Measurements from ENCODE around the gene CACNA1H. TPM values are rescaled to one million over a fixed set of nuclear protein-coding genes. Genes with fewer than 3 reads are reported as not detected.
A peak's percentile ranks its signal among the peaks of the same experiment; 100 is the strongest.

The CACNA1H gene
- total and polyA plus RNA-seq, 7 donors, result 0.46 to 181 (median 37.0) TPM

- H3K36me3 ChIP-seq, result peaks cover 0 to 3% (median 0%) of the 10 kb centered on the region in 4 donors
Observed at GRCh38 chr16:1174477-1175357, 21.8 kb downstream of the CACNA1H start.

GRCh38 chr16:1175566-1176279 is 22.8 kb downstream of the CACNA1H start:
- 76 to 84% methylated on average over 29 of the region's 29 CpGs for WGBS, 2 donors
- DNase-seq, result no peak

More at GRCh38 chr16:1174477-1175357, 21.8 kb downstream of the CACNA1H start:
- WGBS, 2 donors, result 56 to 72% methylated on average over 38 of the region's 38 CpGs
- no peak for DNase-seq
- Histone ChIP-seq H3K9me3 (no peaks in the 10 kb centered on the region), H3K4me1 (peaks cover 0 to 100% (median 97%) of the 10 kb centered on the region in 4 donors), H3K4me3 (no peak overlapping the region), H3K27me3 (no peaks in the 10 kb centered on the region), H3K27ac (peak overlapping the region; percentile 88 to 98 (median 96))
- no peak for TF ChIP-seq EP300 (IDR thresholded peaks at IDR 0.05)
- peak in 3 of 4 donors; percentile 11 to 44 (median 33) for TF ChIP-seq POLR2AphosphoS5 (IDR thresholded peaks at IDR 0.05)
- intact Hi-C loops (cut with DNase I), result no loop called here

GRCh38 chr16:1176280-1176897 is 23.5 kb downstream of the CACNA1H start:
- DNase-seq, result no peak
- H3K4me3 ChIP-seq, result no peak overlapping the region
- no peaks in the 10 kb centered on the region for H3K9me3 ChIP-seq
- peak overlapping the region; percentile 88 to 98 (median 96) for H3K27ac ChIP-seq
- no peaks in the 10 kb centered on the region for H3K27me3 ChIP-seq
- H3K36me3 ChIP-seq, result peaks cover 0 to 3% (median 0%) of the 10 kb centered on the region in 4 donors
- TF ChIP-seq CTCF (IDR thresholded peaks at IDR 0.05) (no peak), EP300 (IDR thresholded peaks at IDR 0.05) (no peak), POLR2A (IDR thresholded peaks at IDR 0.05) (no peak), POLR2AphosphoS5 (IDR thresholded peaks at IDR 0.05) (no peak)
- intact Hi-C loops (cut with DNase I), result no loop called here
- peaks cover 0 to 100% (median 98%) of the 10 kb centered on the region in 4 donors for H3K4me1 ChIP-seq
- 77 to 88% methylated on average over 24 of the region's 24 CpGs for WGBS, 2 donors

More at GRCh38 chr16:1175566-1176279, 22.8 kb downstream of the CACNA1H start:
- Histone ChIP-seq H3K27me3 (no peaks in the 10 kb centered on the region), H3K36me3 (peaks cover 0 to 3% (median 0%) of the 10 kb centered on the region in 4 donors), H3K4me1 (peaks cover 0 to 100% (median 98%) of the 10 kb centered on the region in 4 donors), H3K4me3 (no peak overlapping the region), H3K27ac (peak overlapping the region; percentile 88 to 98 (median 96)), H3K9me3 (no peaks in the 10 kb centered on the region)
- intact Hi-C loops (cut with DNase I), result no loop called here
- TF ChIP-seq POLR2AphosphoS5 (IDR thresholded peaks at IDR 0.05) (peak in 1 of 4 donors; percentile 22), EP300 (IDR thresholded peaks at IDR 0.05) (no peak)

GRCh38 chr16:1177053-1177452 is 24.1 kb downstream of the CACNA1H start:
- Histone ChIP-seq H3K4me1 (peaks cover 0 to 100% (median 98%) of the 10 kb centered on the region in 4 donors), H3K36me3 (peaks cover 0 to 3% (median 0%) of the 10 kb centered on the region in 4 donors), H3K9me3 (no peaks in the 10 kb centered on the region), H3K4me3 (no peak overlapping the region), H3K27me3 (no peaks in the 10 kb centered on the region), H3K27ac (peak overlapping the region; percentile 88 to 98 (median 96))
- intact Hi-C loops (cut with DNase I), result no loop called here
- WGBS, 2 donors, result 75 to 83% methylated on average over 19 of the region's 19 CpGs
- TF ChIP-seq EP300 (IDR thresholded peaks at IDR 0.05) (no peak), CTCF (IDR thresholded peaks at IDR 0.05) (no peak), POLR2AphosphoS5 (IDR thresholded peaks at IDR 0.05) (no peak), POLR2A (IDR thresholded peaks at IDR 0.05) (no peak)
- no peak for DNase-seq

- no peak overlapping the region for H3K4me3 ChIP-seq
- no peaks in the 10 kb centered on the region for H3K9me3 ChIP-seq
- H3K36me3 ChIP-seq, result peaks cover 0 to 3% (median 0%) of the 10 kb centered on the region in 4 donors
- no peak for DNase-seq
- H3K4me1 ChIP-seq, result peaks cover 0 to 100% (median 99%) of the 10 kb centered on the region in 4 donors
- H3K27me3 ChIP-seq, result no peaks in the 10 kb centered on the region
- H3K27ac ChIP-seq, result peak overlapping the region; percentile 89 to 98 (median 96)
- 72 to 86% methylated on average over 13 of the region's 13 CpGs for WGBS, 2 donors
- intact Hi-C loops (cut with DNase I), result no loop called here
- TF ChIP-seq EP300 (IDR thresholded peaks at IDR 0.05), result no peak
- no peak for TF ChIP-seq POLR2A (IDR thresholded peaks at IDR 0.05)
- no peak for TF ChIP-seq CTCF (IDR thresholded peaks at IDR 0.05)
- no peak for TF ChIP-seq POLR2AphosphoS5 (IDR thresholded peaks at IDR 0.05)
Observed at GRCh38 chr16:1177750-1178149, 24.8 kb downstream of the CACNA1H start.
